ENCODE measurements around the gene HBA2.
"Not testable (repeated sequence)": the region's sequence is repeated elsewhere in the genome, so short reads cannot be mapped to it uniquely, and the experiment has no call there.

The HBA2 gene

GRCh38 chr16:172374-172941 lies at the start of gene HBA2:
TSS of gene HBA2 (plus strand) at chr16:172876. CDS start at chr16:172913, 37 bp downstream.
- DNase-seq (ENCODE audit: low spot score in 2 of 2); H3K4me1 Mint-ChIP-seq; H3K9me3 Mint-ChIP-seq; H3K36me3 Mint-ChIP-seq (ENCODE audit: insufficient read depth); H3K27ac Mint-ChIP-seq (ENCODE audit: low read depth): not testable (repeated sequence)
- ATAC-seq (replicated peaks; ENCODE audit: extremely low read depth, poor library complexity, severe bottlenecking): peak; percentile 26
- H3K4me3 Mint-ChIP-seq: peak within 1 kb of the TSS; percentile 32
- H3K27me3 Mint-ChIP-seq: peaks cover 79% of the 10 kb centered on the region

GRCh38 chr16:123558-124350 lies 48.9 kb upstream of the HBA2 start:
- not testable (repeated sequence) for DNase-seq (ENCODE audit: low spot score in 2 of 2); H3K27me3 Mint-ChIP-seq; H3K4me3 Mint-ChIP-seq; H3K9me3 Mint-ChIP-seq; H3K36me3 Mint-ChIP-seq (ENCODE audit: insufficient read depth)
- Mint-ChIP-seq H3K27ac (ENCODE audit: low read depth) (peak overlapping the region; percentile 83), H3K4me1 (peaks cover 19% of the 10 kb centered on the region)
- ATAC-seq (replicated peaks; ENCODE audit: extremely low read depth, poor library complexity, severe bottlenecking): peak; percentile 76

- Mint-ChIP-seq H3K9me3 (no peaks in the 10 kb centered on the region), H3K4me1 (peaks cover 31% of the 10 kb centered on the region), H3K36me3 (ENCODE audit: insufficient read depth) (peaks cover 5% of the 10 kb centered on the region), H3K4me3 (no peak overlapping the region), H3K27ac (ENCODE audit: low read depth) (no peak overlapping the region), H3K27me3 (no peaks in the 10 kb centered on the region)
- DNase-seq (ENCODE audit: low spot score in 2 of 2) (no peak), ATAC-seq (replicated peaks; ENCODE audit: extremely low read depth, poor library complexity, severe bottlenecking) (no peak)
Measured at GRCh38 chr16:125011-125410, 47.7 kb upstream of the HBA2 start.

- peaks cover 25% of the 10 kb centered on the region for H3K4me1 Mint-ChIP-seq
- DNase-seq (ENCODE audit: low spot score in 2 of 2) (no peak), ATAC-seq (replicated peaks; ENCODE audit: extremely low read depth, poor library complexity, severe bottlenecking) (no peak)
- peaks cover 9% of the 10 kb centered on the region for H3K36me3 Mint-ChIP-seq (ENCODE audit: insufficient read depth)
- no peak overlapping the region for H3K4me3 Mint-ChIP-seq
- no peaks in the 10 kb centered on the region for H3K27me3 Mint-ChIP-seq
- H3K9me3 Mint-ChIP-seq: no peaks in the 10 kb centered on the region
- H3K27ac Mint-ChIP-seq (ENCODE audit: low read depth): no peak overlapping the region
Measured at GRCh38 chr16:129075-129474, 43.6 kb upstream of the HBA2 start.

GRCh38 chr16:130533-131173 lies 42.0 kb upstream of the HBA2 start:
- DNase-seq (ENCODE audit: low spot score in 2 of 2) (no peak), ATAC-seq (replicated peaks; ENCODE audit: extremely low read depth, poor library complexity, severe bottlenecking) (no peak)
- no peak overlapping the region for H3K4me3 Mint-ChIP-seq
- H3K4me1 Mint-ChIP-seq: peaks cover 25% of the 10 kb centered on the region
- peaks cover 10% of the 10 kb centered on the region for H3K36me3 Mint-ChIP-seq (ENCODE audit: insufficient read depth)
- no peaks in the 10 kb centered on the region for H3K9me3 Mint-ChIP-seq
- H3K27ac Mint-ChIP-seq (ENCODE audit: low read depth): no peak overlapping the region
- no peaks in the 10 kb centered on the region for H3K27me3 Mint-ChIP-seq

GRCh38 chr16:132120-132519 lies 40.6 kb upstream of the HBA2 start:
- no peaks in the 10 kb centered on the region for H3K27me3 Mint-ChIP-seq
- H3K4me3 Mint-ChIP-seq: no peak overlapping the region
- no peak for ATAC-seq (replicated peaks; ENCODE audit: extremely low read depth, poor library complexity, severe bottlenecking)
- peaks cover 32% of the 10 kb centered on the region for H3K4me1 Mint-ChIP-seq
- H3K9me3 Mint-ChIP-seq: no peaks in the 10 kb centered on the region
- H3K27ac Mint-ChIP-seq (ENCODE audit: low read depth): no peak overlapping the region
- DNase-seq (ENCODE audit: low spot score in 2 of 2): no peak
- peaks cover 6% of the 10 kb centered on the region for H3K36me3 Mint-ChIP-seq (ENCODE audit: insufficient read depth)

- no peaks in the 10 kb centered on the region for H3K9me3 Mint-ChIP-seq
- no peaks in the 10 kb centered on the region for H3K27me3 Mint-ChIP-seq
- peaks cover 32% of the 10 kb centered on the region for H3K4me1 Mint-ChIP-seq
- H3K4me3 Mint-ChIP-seq: no peak overlapping the region
- peaks cover 12% of the 10 kb centered on the region for H3K36me3 Mint-ChIP-seq (ENCODE audit: insufficient read depth)
- ATAC-seq (replicated peaks; ENCODE audit: extremely low read depth, poor library complexity, severe bottlenecking) (no peak), DNase-seq (ENCODE audit: low spot score in 2 of 2) (no peak)
- no peak overlapping the region for H3K27ac Mint-ChIP-seq (ENCODE audit: low read depth)
Measured at GRCh38 chr16:133716-134115, 39.0 kb upstream of the HBA2 start.

- peak overlapping the region; percentile 96 for H3K27ac Mint-ChIP-seq (ENCODE audit: low read depth)
- ATAC-seq (replicated peaks; ENCODE audit: extremely low read depth, poor library complexity, severe bottlenecking) (peak; percentile 20), DNase-seq (ENCODE audit: low spot score in 2 of 2) (peak in 1 of 2 donors; percentile 17)
- no peaks in the 10 kb centered on the region for H3K27me3 Mint-ChIP-seq
- peaks cover 18% of the 10 kb centered on the region for H3K4me1 Mint-ChIP-seq
- peak overlapping the region; percentile 83 for H3K4me3 Mint-ChIP-seq
- peaks cover 16% of the 10 kb centered on the region for H3K36me3 Mint-ChIP-seq (ENCODE audit: insufficient read depth)
- no peaks in the 10 kb centered on the region for H3K9me3 Mint-ChIP-seq
Measured at GRCh38 chr16:138049-138417, 34.6 kb upstream of the HBA2 start.

- H3K4me1 Mint-ChIP-seq: peaks cover 7% of the 10 kb centered on the region
- DNase-seq (ENCODE audit: low spot score in 2 of 2) (no peak), ATAC-seq (replicated peaks; ENCODE audit: extremely low read depth, poor library complexity, severe bottlenecking) (no peak)
- H3K27me3 Mint-ChIP-seq: peaks cover 18% of the 10 kb centered on the region
- H3K36me3 Mint-ChIP-seq (ENCODE audit: insufficient read depth): peaks cover 14% of the 10 kb centered on the region
- peak overlapping the region; percentile 40 for H3K4me3 Mint-ChIP-seq
- no peak overlapping the region for H3K27ac Mint-ChIP-seq (ENCODE audit: low read depth)
- no peaks in the 10 kb centered on the region for H3K9me3 Mint-ChIP-seq
Measured at GRCh38 chr16:140175-140857, 32.4 kb upstream of the HBA2 start.

- Mint-ChIP-seq H3K27ac (ENCODE audit: low read depth) (no peak overlapping the region), H3K4me1 (no peaks in the 10 kb centered on the region), H3K4me3 (no peak overlapping the region), H3K27me3 (peaks cover 28% of the 10 kb centered on the region), H3K36me3 (ENCODE audit: insufficient read depth) (peaks cover 14% of the 10 kb centered on the region), H3K9me3 (no peaks in the 10 kb centered on the region)
- ATAC-seq (replicated peaks; ENCODE audit: extremely low read depth, poor library complexity, severe bottlenecking) (no peak), DNase-seq (ENCODE audit: low spot score in 2 of 2) (no peak)
Measured at GRCh38 chr16:142405-142967, 30.2 kb upstream of the HBA2 start.

- Mint-ChIP-seq H3K4me3 (no peak overlapping the region), H3K27me3 (peaks cover 28% of the 10 kb centered on the region)
Measured at GRCh38 chr16:143047-143446, 29.6 kb upstream of the HBA2 start.

GRCh38 chr16:143456-143855 lies 29.2 kb upstream of the HBA2 start:
- ATAC-seq (replicated peaks; ENCODE audit: extremely low read depth, poor library complexity, severe bottlenecking) (no peak), DNase-seq (ENCODE audit: low spot score in 2 of 2) (no peak)
- H3K4me1 Mint-ChIP-seq: no peaks in the 10 kb centered on the region
- peaks cover 28% of the 10 kb centered on the region for H3K27me3 Mint-ChIP-seq
- H3K27ac Mint-ChIP-seq (ENCODE audit: low read depth): no peak overlapping the region
- H3K36me3 Mint-ChIP-seq (ENCODE audit: insufficient read depth): peaks cover 10% of the 10 kb centered on the region
- no peaks in the 10 kb centered on the region for H3K9me3 Mint-ChIP-seq
- no peak overlapping the region for H3K4me3 Mint-ChIP-seq

More at GRCh38 chr16:143047-143446, 29.6 kb upstream of the HBA2 start:
- DNase-seq (ENCODE audit: low spot score in 2 of 2) (no peak), ATAC-seq (replicated peaks; ENCODE audit: extremely low read depth, poor library complexity, severe bottlenecking) (no peak)
- Mint-ChIP-seq H3K27ac (ENCODE audit: low read depth) (no peak overlapping the region), H3K9me3 (no peaks in the 10 kb centered on the region), H3K36me3 (ENCODE audit: insufficient read depth) (peaks cover 11% of the 10 kb centered on the region), H3K4me1 (no peaks in the 10 kb centered on the region)
